ENCODE measurements around the gene KRTAP10-10. TPM values are rescaled to one million over a fixed set of nuclear protein-coding genes. Genes with fewer than 3 reads are reported as not detected.
A peak's percentile ranks its signal among the peaks of the same experiment; 100 is the strongest.
"Not testable (repeated sequence)": the region's sequence is repeated elsewhere in the genome, so short reads cannot be mapped to it uniquely, and the experiment has no call there.

The KRTAP10-10 gene
- total and polyA plus RNA-seq, 2 of the 8 experiments (the other 6 are each of a cell fraction or from before 2014, with no cell fraction given): not detected

DNA sequence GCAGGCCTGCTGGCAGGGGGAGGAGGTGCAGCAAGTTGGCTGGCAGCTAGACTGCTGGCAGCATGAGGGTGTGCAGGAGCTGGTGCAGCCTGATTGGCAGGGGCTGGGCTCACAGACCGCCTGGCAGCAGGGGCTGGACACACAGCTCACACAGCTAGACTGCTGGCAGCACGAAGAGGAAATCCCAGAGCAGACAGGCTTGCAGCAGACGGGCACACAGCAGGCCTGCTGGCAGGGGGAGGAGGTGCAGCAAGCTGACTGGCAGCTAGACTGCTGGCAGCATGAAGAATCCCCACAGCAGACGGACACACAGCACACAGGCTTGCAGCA lies 45.4 kb upstream of the KRTAP10-10 start:
- H3K9ac ChIP-seq (replicated peaks in 1 of 4; ENCODE audit: extremely low read depth in 1 of 4, low read depth in 3 of 4, low read length in 3 of 4); FAIRE-seq; H3K23me2 ChIP-seq (ENCODE audit: low read depth, low read length); H3K4me3 ChIP-seq (ENCODE audit: extremely low read depth in 1 of 4, insufficient read depth in 2 of 4, low read depth in 3 of 4, low read length in 4 of 4); H2AK5ac ChIP-seq (ENCODE audit: low read depth, low read length); H2AFZ ChIP-seq (ENCODE audit: low read length); H3K4me2 ChIP-seq (ENCODE audit: insufficient read depth in 1 of 2, low read depth in 2 of 2, low read length in 2 of 2); H4K8ac ChIP-seq (ENCODE audit: extremely low read depth, insufficient read depth, low read length); H3K56ac ChIP-seq (replicated peaks; ENCODE audit: insufficient read length, low read depth, low read length); POLR2A ChIA-PET (ENCODE audit: partially characterized antibody); H3K14ac ChIP-seq (ENCODE audit: insufficient read length); H4K91ac ChIP-seq (replicated peaks; ENCODE audit: insufficient read length, low read length); H2BK20ac ChIP-seq (ENCODE audit: low read length); H3K79me2 ChIP-seq (ENCODE audit: control insufficient read depth in 1 of 2, insufficient read depth in 2 of 2, low read length in 2 of 2); H3K4ac ChIP-seq (replicated peaks; ENCODE audit: insufficient read length, low read depth, low read length); H3K9me3 ChIP-seq (ENCODE audit: insufficient read depth in 2 of 2, low read depth in 1 of 2, low read length in 1 of 2); H2BK5ac ChIP-seq (ENCODE audit: low read depth, low read length); H3K27me3 ChIP-seq (replicated peaks in 1 of 4; ENCODE audit: control insufficient read depth in 3 of 4, extremely low read depth in 1 of 4, insufficient read depth in 3 of 4, low read length in 3 of 4); H4K5ac ChIP-seq (ENCODE audit: insufficient read length, low read depth, low read length); H3K36me3 ChIP-seq (ENCODE audit: control insufficient read depth in 2 of 4, insufficient read depth in 4 of 4, low read length in 3 of 4); H3K18ac ChIP-seq (ENCODE audit: extremely low read depth, low read length); H2BK120ac ChIP-seq (replicated peaks; ENCODE audit: low read depth, low read length); H3K23ac ChIP-seq (ENCODE audit: insufficient read length); H3K79me1 ChIP-seq (ENCODE audit: low read depth, low read length); H2BK15ac ChIP-seq (ENCODE audit: low read length); H4K20me1 ChIP-seq (replicated peaks in 1 of 2; ENCODE audit: control insufficient read depth in 1 of 2, insufficient read depth in 2 of 2, low read length in 2 of 2); H3K27ac ChIP-seq (ENCODE audit: low read depth, low read length): not testable (repeated sequence)
- 100% methylated on average over 2 of the region's 4 CpGs; no CpG with 5 or more reads in 1 of the 2 experiments for WGBS, 2 experiments (ENCODE audit: extremely low coverage in 1 of 2, insufficient coverage in 1 of 2, insufficient read length in 1 of 2, insufficient replicate concordance in 2 of 2, low coverage in 1 of 2, low lambda C conversion rate in 2 of 2, missing lambda C conversion rate in 1 of 2)
- peak overlapping the region; percentile 27; the same call in 1 of the 2 replicates for H2BK12ac ChIP-seq (ENCODE audit: low read depth, low read length)
- peak in 1 of 2 experiments; percentile 34 for DNase-seq (ENCODE audit: low read depth in 1 of 2, low spot score in 2 of 2)
- CTCF ChIA-PET (ENCODE audit: partially characterized antibody): interaction anchor here (0.6 to 1.6 kb wide), 5 partner anchors 8 to 202 kb away, joined by 3 to 6 read pairs (median 3); no protein-coding TSS in a partner anchor
- peaks cover 2 to 17% (median 6%) of the 10 kb centered on the region in 4 experiments for H3K4me1 ChIP-seq (replicated peaks in 1 of 4; ENCODE audit: control insufficient read depth in 3 of 4, insufficient read depth in 4 of 4, low read length in 3 of 4)

All from H1 (cell line).